ENCODE results near the gene RASGRP1. TPM values are rescaled to one million over a fixed set of nuclear protein-coding genes. Genes with fewer than 3 reads are reported as not detected.
"Not testable (repeated sequence)": the region's sequence is repeated elsewhere in the genome, so short reads cannot be mapped to it uniquely, and the experiment has no call there.

RASGRP1 gene
- 0.06 and 0.27 TPM in 2 replicates for total RNA-seq (2014; rRNA removed; shearing (Covaris generic))
- 0.10 and 0.29 TPM in 2 replicates for polyA plus RNA-seq (2014; cell fraction: nucleus; rRNA removed)

DNA sequence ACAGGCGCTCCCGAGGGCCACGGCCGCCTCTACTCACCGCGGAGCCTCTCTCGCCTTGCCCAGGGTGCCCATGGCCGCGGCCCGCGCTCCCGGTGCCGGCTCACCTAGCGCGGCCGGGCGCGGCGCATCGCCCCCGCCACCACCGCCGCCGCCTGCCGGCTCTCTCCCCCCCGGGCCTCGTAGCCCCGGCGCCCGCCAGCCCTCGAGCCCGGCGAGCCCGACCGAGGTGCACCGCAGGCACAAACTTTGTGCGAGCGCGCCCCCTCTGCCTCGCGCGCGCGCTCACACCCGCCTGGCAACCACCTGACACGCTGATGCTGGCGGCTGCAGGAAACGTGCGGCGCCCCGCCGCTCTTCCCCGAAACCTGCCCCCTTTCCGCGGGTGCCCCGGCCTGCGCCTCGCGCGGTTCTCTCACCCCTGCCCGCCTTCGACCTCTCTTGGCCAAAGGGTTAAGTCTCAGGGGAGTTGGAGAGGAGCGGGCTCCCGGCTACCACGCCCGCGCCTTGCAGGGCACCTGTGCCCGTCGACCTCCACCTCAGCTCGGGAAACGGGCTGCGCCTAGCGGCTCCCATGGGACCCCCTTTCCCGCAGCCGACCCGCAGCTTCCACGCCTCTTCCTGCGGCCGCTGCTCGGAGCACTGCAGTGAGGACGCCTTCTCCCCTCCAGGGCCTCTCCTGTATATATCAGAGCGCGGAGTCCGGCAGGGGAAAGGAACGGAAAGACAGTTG lies at the start of gene RASGRP1:
Gene RASGRP1, minus strand, starts transcription at position 258 of the 730 bp plus-strand sequence. Its CDS starts 186 bp downstream, at position 72.
- peak; percentile 45 for DNase-seq (ENCODE audit: extremely low read depth, low read depth)

DNA sequence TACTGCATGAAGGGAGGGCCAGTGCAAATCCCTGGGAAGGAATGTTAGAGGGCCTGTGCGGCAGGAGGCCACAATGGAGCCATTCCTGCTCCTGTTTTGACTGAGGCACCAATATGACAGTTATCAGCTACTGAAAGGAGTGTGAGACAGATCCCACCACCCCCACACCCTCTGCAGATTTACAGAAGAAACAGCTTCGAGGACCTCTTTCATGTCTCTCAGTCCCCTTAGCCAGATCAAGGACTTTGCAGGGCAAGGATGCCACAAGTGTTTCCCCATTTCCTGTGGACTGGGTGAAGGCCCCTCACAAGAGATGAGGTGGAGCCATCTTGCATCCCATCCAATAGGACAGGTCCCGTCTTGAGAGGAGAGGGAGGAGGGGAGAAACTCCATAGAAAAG lies 48.5 kb upstream of the RASGRP1 start:
- DNase-seq (ENCODE audit: extremely low read depth, low read depth): no peak

DNA sequence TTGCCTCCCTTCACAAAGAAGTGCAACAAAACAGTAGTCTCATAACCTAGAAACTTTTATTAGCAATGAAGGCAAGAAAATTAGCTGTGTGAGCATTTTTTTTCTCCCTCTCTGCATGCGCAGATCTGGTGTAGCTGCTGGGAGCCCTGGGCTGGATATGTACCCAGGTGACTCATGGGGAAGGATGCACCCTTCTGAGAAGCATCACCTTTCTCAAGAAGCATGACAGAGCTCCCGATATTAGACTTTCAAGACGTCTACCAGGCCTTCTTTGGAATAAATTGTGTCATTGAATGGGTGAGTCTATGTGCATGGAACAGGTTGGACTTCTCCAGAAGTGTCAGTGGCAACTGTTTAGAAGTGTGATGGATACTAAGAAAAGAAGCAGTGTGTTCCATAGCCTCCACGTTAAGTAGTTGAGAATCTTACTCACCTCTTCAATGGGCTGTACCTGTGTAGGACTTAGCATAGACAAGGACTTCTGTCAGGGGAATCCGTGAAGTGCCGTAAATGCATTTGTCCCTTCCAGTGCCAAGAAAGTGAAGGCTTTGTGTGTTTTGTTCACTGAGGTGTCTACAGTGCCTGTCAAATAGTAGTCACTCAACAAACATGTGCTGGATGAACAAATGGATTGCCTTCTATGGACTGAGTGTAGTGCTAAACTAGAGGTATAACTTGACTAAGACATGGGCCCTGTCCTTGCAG lies 47.7 kb upstream of the RASGRP1 start:
- DNase-seq (ENCODE audit: extremely low read depth, low read depth): no peak

DNA sequence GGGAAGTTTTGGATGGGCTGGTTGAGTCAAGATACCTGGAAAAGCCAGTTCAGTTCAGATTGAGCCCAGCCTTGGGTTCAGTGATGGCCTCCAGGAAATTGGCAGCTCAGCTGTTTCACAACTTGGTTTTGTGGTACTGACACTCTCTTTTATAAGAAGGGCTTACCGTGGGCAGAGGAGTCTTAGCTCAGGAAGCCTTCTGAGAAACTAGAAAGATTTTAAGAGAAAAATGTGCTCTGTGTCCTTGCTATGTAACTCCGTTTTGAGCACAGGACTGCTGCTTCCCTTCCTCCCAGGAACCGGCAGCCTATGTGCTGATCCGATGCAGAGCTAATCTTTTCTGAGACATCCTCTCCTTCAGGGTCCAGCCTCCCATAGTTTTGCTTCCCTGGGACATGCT lies 46.6 kb upstream of the RASGRP1 start:
- no peak for DNase-seq (ENCODE audit: extremely low read depth, low read depth)

DNA sequence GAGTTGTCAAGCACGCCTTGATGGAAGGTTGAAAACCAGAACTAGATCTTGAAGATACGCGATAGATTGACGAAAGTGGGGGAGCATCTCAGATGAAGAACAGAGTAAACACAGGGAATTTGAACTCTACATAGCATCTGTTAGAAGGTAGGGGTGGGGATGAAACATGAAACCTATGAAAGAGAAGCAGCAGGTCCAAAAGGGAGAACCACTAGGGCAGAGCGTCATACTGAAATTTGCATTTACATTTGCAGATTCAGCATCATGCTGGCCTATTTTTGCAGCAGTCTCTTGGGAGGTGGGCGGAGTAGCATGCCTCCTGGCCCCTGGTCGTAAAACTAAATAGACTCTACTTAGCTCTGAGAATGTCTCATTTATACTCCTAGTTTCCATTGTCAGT lies 46.1 kb upstream of the RASGRP1 start:
- DNase-seq (ENCODE audit: extremely low read depth, low read depth): no peak

DNA sequence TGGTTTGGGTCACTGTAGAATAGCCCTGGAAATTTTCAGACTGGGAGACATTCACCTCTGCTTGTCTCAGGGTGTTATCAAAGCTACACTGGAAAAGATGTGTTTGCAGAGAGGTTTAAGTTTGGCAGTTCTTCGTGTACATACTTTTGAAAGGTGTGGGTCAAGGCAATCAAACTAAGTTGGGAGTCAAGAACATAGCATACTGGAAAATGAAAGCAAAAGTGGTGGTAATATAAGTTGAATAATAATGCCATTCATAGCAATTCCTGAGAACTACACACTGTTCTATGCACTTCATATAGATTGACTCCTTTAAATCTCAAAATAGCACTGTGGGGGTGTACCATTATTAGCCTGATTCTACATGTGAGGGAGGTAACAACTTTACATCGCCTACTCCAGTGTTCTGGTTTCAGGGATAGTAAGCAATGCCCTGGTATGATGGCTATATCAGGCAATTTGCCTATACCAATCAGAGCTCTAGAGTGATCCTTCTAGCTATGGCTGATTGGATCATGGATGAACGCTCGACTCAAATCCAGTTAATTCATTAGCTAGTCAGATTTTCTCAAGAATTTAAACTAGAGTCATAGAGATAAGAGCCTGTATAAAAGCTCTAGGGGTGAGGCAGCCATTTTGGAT lies 44.6 kb upstream of the RASGRP1 start:
- no peak for DNase-seq (ENCODE audit: extremely low read depth, low read depth)

DNA sequence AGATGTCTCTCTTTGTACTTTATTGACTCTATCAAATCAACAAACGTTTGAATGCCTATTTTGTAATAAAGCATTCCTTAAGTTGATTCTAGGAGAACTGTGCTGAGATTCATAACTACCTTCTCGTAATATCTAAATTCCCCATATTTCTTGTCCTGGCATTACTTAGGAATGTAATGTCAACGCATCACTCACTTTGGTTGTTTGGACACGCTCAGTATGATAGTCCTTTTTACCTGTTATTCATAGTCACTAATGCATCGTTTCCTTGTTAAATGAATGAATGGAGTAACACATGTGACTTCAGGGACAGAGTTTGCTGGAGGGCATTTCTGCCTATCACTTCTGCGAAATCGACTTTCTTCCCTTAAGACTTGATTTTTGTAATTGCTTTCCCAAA lies 44.1 kb upstream of the RASGRP1 start:
- DNase-seq (ENCODE audit: extremely low read depth, low read depth): no peak

DNA sequence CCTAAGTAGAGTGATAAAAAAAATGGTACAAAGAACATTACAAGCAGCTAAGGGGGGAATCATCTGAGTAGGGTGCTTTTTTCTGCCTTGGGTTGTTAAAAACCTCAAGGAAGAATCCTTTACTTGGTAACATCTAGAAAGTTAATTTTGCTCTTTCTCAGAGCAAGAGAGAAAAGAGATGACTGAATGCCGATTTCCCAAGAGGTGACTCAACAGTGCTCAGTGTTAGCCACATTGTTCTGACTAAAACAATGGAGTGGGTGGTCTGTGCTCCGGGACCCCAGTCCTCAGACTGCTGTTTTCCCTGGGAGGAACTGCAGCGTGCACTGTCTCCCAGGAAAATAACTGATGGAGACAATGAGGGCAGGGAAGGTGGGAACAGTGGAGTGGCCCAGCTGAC lies 41.1 kb upstream of the RASGRP1 start:
- no peak for DNase-seq (ENCODE audit: extremely low read depth, low read depth)

DNA sequence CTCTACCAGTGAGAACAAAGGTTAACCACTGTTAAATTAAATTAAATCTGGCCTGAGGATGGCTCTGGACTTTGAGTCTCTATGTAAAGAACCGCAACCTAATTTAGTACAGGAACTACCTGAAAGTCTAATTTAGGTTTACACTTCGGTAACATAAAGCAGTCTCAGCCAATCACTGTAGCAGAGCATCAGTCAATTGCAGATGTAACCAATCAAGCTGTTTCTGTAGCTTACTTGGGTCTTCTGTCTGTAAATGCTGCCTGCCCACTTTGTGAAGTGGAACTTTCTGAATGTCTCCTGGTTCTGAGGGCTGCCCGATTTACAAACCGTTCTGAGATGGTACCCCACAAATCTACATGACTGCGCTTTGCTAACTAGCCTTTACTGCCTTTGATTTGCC lies 39.1 kb upstream of the RASGRP1 start:
- no peak for DNase-seq (ENCODE audit: extremely low read depth, low read depth)

DNA sequence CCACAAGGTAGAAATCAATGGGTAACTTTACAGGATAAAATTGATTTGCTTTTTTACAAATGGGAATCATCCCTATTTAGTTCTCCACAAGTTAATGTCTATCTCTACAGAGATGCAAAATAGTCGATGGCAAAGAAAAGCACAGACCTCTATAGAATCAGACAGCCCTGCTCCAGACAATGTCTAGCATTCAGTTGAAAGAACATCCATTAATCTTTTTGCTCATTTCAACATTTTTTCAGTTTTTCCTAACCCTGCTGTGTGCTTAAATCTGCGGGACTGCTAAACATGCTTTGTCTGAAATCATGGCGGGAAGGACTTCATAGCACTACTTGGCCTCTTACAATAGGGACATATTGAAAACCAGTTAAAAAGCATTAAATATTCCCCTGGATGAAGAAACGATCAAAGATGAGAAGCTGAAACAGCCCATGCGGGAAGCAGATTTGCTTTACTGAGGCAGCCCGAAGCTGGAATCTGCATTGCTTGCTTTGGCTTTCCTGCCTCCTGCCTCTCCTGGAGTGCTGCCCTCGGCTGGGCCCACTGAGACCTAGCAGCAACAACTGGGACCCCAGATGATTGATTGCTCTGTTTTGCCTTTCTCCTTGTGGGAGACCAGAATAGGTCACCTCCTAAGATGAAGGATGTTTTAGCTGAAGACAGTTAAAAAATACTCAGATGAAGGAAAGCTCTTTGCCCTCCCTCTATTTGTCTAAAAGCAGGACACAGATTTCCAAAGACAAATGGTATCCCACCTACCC lies 38.5 kb upstream of the RASGRP1 start:
- DNase-seq (ENCODE audit: extremely low read depth, low read depth): no peak

DNA sequence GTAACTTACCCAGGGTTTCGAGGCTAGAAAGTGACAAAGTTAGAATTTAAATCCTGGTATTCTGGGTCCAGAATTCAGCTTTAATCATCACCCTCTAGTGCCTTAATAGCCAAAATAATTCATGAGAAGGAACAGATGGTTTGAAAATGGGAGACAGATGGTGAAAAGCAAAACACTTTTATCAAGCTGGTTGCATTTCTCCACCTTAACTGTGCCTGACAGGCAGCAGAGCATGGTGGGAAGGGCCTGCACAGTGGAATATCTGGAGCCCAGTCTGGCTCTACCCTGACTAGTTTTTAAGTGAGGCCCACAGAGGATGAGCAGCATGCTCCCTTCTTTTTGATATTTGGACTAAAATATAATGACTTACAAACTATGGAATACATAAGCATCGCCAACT lies 35.6 kb upstream of the RASGRP1 start:
- DNase-seq (ENCODE audit: extremely low read depth, low read depth): no peak

DNA sequence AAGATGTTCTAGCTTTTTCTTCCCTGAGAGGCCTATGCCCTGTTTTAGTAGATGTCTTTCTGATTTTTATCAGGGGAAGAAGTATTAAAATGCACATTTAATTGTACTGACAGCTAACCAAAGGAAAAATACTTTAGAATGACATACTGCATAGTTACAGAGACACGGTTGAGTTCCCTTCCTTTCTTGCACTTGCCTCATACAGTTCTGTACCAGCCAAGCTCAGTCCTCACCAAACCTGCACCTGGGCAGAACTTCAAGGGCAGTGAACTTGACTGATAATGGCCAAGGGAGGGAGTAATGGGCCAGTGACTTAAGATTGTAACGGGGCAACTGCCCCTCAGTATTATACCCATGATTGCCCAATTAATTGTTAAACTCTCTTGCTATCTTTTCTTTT lies 34.1 kb upstream of the RASGRP1 start:
- no peak for DNase-seq (ENCODE audit: extremely low read depth, low read depth)

DNA sequence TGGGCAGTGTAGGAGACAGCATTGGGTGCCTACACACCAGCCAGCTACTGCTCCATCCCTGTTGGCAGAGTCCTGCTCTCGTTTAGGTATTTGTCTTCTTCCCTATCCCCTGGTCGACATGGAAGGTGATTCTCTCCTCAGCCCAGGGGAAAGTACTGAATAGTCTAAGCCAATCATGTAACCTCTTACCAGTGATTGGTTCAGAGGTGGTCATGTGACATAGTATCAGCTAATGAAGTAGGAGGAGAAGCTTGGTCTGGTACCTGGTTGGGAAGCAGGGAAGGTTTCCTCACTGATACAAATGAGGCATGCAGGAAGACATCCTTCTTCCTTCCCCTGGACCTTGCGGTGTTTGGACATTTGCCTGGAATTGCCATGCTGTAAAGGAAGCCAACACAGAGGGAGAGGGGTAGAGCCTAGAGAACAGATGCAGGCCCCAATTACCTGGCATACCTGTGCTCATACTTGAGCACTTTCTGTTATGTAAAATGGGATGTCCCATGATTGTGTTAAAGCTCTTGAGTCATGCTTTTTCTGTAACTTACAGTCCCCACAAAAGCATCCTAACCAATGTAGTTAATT lies 32.7 kb upstream of the RASGRP1 start:
- no peak for DNase-seq (ENCODE audit: extremely low read depth, low read depth)

DNA sequence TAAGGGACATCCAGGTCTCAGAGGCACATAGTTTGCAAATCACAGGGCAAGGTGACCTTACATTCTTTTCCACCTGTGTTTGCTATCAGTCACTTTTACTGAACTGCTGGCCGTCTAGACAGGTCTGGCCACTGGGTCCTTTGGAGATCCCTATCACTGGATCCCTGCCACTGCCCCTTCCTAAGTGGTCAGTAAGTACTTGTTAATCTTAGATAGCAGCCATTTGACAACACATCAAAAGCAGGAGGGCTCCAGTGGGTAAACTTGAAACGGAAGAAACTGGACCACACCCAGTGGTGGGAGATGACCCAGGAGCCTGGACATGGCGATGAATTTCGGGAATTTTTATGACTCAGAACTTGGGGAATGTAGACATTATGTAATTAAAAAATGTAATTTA lies 28.9 kb upstream of the RASGRP1 start:
- no peak for DNase-seq (ENCODE audit: extremely low read depth, low read depth)

DNA sequence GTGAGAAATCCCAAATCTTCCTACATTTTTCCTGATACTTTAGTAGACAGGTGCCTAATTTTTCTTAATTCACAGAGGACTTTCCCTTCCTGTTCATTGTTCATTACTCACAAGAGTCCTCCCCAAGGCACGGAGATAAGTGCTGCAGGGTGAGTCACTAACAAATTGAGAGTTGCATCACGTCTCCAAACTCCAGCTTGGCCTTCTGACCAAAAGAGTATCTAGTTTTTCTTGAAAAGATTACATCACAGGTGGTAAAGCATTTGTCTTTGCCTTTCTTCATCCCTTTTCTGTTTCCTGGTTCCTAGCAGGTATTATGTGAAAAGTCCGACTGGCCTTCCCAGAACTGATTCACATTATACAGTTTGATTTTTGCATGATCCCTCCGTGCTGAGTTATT lies 24.9 kb upstream of the RASGRP1 start:
- no peak for DNase-seq (ENCODE audit: extremely low read depth, low read depth)

DNA sequence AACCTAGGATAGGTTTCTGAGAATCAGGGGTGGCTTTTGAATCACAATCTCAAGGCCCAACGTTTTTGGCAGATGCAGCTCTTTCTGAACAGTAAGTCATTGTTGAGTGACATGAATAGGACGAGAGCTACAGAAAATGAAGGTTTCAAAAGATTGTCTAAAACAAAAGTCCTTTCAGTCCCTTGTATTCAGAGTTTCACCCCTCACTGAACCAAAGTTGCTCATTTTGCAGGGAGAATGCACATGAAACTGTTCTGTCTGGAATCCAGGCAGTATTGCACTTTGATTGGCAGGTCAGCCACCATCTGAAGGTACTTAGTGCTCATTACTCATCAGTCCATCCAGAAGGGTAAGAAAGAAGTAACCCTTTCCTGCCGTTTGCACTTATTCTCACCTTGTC lies 24.1 kb upstream of the RASGRP1 start:
- no peak for DNase-seq (ENCODE audit: extremely low read depth, low read depth)

DNA sequence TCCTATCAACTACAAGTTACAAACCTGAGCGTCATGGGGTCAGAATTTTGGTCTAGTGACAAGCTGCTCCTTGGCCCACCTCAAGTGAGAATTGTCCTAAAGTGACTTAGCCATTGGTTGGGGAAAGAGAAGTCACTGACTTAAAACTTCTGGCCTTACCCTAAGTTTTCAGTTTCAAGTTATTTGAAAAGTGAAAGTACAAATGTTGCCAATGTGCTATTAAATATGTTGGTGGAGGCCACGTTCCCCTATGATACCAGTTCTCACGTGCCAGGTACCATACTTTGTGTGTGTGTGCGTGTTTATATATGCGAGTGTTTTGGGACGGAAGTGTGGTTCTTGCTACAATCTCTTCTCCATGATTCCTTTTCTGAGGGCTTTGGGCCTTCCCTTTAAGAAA lies 22.6 kb upstream of the RASGRP1 start:
- DNase-seq (ENCODE audit: extremely low read depth, low read depth): no peak

DNA sequence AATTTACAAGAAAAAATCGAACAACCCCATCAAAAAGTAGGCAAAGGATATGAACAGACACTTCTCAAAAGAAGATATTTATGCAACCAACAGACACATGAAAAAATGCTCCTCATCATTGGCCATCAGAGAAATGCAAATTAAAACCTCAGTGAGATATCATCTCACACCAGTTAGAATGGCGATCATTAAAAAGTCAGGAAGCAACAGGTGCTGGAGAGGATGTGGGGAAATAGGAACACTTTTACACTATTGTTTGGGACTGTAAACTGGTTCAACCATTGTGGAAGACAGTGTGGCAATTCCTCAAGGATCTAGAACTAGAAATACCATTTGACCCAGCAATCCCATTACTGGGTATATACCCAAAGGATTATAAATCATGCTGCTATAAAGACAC lies 21.4 kb upstream of the RASGRP1 start:
- DNase-seq (ENCODE audit: extremely low read depth, low read depth): not testable (repeated sequence)

DNA sequence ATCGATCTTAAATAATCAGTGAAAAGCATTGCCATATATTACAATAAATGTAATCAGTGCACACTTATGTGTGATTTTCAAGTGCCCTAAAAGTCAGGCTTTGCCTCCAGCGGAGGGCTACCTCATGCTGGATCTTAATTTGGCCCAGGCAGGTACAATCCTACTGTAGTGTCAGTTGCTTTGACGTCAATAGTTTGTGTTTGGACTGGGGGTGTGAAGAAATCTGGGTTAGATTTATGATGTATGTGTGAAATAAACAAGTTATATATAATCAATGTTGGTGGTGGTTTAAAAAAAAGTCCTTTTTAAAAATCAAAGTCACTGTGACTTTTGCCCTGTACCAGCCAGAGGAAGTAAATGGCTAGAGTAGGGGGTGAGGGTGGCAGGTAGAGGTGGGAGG lies 14.0 kb upstream of the RASGRP1 start:
- DNase-seq (ENCODE audit: extremely low read depth, low read depth): no peak

DNA sequence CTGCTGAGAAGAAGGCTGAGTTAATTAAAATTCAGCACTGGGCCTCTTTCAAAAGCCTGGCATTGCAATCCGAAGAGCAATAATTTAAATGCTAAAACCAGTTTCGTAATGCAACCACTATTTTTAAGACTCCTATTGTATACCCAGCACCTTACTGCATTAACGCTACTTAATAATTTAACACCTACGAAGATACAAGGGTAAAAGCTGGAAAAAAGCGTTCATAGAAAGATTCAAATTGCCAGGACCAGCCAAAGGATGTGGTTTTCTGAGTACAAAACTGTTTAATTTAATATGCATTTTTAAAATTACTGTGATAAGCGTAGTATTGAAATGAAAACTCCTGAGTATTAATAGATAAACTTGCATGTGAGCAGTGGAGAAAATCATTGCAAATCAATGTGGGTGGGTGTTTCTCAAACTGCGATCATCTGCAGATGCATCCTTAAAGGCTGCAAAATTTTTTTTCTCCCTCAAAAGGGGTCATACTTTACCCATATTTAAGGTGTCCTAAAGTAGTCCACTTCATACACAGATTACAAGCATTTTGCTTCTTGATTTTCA lies 12.9 kb upstream of the RASGRP1 start:
- DNase-seq (ENCODE audit: extremely low read depth, low read depth): no peak
